Measurements from ENCODE around the gene ZNF280C.

DNA sequence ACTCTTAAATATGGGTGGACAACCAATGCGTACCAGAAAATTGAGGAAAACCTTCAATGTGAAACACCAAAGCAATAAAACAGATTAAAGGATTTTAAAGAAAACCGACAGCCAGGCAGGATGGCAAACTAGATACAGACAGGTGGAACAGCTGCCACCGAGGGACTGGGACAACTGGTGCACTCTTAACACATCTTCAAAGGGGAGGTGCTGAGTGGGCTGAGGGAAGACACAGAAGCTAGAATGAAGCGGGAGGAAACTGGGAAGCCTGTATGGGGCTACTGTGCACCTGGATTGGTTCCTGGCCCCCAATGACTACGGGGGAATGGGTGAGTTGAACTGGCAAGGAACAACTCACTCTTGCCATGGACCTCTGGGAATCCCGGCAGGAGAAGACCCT is 20.7 kb downstream of the ZNF280C start:
- TF ChIP-seq CTCF (IDR thresholded peaks at IDR 0.05; ENCODE audit: insufficient read depth, low read length, poor library complexity, severe bottlenecking) (no peak), EZH2phosphoT487 (conservative IDR thresholded peaks at IDR 0.05; ENCODE audit: low read length) (no peak)
